Neuronal stem cell (in vitro differentiated cells): ENCODE results near the gene NPPA. TPM values are rescaled to one million over a fixed set of nuclear protein-coding genes. Genes with fewer than 3 reads are reported as not detected.
"Not testable (repeated sequence)": the region's sequence is repeated elsewhere in the genome, so short reads cannot be mapped to it uniquely, and the experiment has no call there.

Experiments used
- DNase-seq: peaks from one replicate; pipeline ENCODE4 v3.0.0-alpha.2; 2013; ENCODE audit warnings: low spot score
- H2AFZ ChIP-seq: one replicate; pipeline ENCODE4 v1.6.1; 2013; ENCODE audit warnings: mild to moderate bottlenecking, low read length, inconsistent platforms
- H2AK5ac ChIP-seq: 2 replicates; pipeline ENCODE4 v1.6.1; 2013; ENCODE audit warnings: low read depth, mild to moderate bottlenecking, inconsistent platforms, low read length, moderate library complexity, mixed read lengths
- H2BK120ac ChIP-seq: 2 replicates; pipeline ENCODE4 v1.6.1; 2013; ENCODE audit warnings: low read depth, mild to moderate bottlenecking, inconsistent platforms, low read length, moderate library complexity, mixed read lengths
- H2BK12ac ChIP-seq: one replicate; pipeline ENCODE4 v1.6.1; 2013; ENCODE audit warnings: low read length, inconsistent platforms
- H2BK15ac ChIP-seq: 2 replicates; pipeline ENCODE4 v1.6.1; 2013; ENCODE audit warnings: mild to moderate bottlenecking, low read length, inconsistent platforms, mixed read lengths
- H2BK5ac ChIP-seq: one replicate; pipeline ENCODE4 v1.6.1; 2013; ENCODE audit warnings: inconsistent platforms, mild to moderate bottlenecking, low read length, moderate library complexity
- H3K14ac ChIP-seq: one replicate; pipeline ENCODE4 v1.6.1; 2013; ENCODE audit warnings: low read length, inconsistent platforms
- H3K18ac ChIP-seq: 2 replicates; pipeline ENCODE4 v1.6.1; 2013; ENCODE audit warnings: low read length, inconsistent platforms
- H3K23ac ChIP-seq: 2 replicates; pipeline ENCODE4 v1.6.1; 2013; ENCODE audit warnings: low read depth, mild to moderate bottlenecking, mixed read lengths, low read length, inconsistent platforms; ENCODE audit not compliant: poor library complexity
- H3K27ac ChIP-seq: replicated peaks from 3 replicates; pipeline ENCODE4 v1.5.1; 2013; ENCODE audit warnings: low read length, inconsistent platforms
- H3K27me3 ChIP-seq, 3 experiments: 2 replicates each; pipeline ENCODE4 v1.6.1; 2013; ENCODE audit warnings: low read length in 3 of 3, mild to moderate bottlenecking in 2 of 3, inconsistent platforms in 1 of 3, low read depth in 1 of 3, mixed read lengths in 1 of 3, moderate library complexity in 1 of 3; ENCODE audit not compliant: control insufficient read depth in 3 of 3, insufficient read depth in 3 of 3
- H3K36me3 ChIP-seq, 2 donors: replicated peaks in 1 of 2; 2 replicates each; pipeline ENCODE4 v1.6.1; 2013; ENCODE audit warnings: low read length in 2 of 2; ENCODE audit not compliant: control insufficient read depth in 2 of 2, insufficient read depth in 2 of 2
- H3K4ac ChIP-seq: 2 replicates; pipeline ENCODE4 v1.6.1; 2013; ENCODE audit warnings: inconsistent platforms, mild to moderate bottlenecking, low read length, moderate library complexity
- H3K4me1 ChIP-seq, 2 donors: 1 replicate in 1 of 2; 2 replicates in 1 of 2; pipeline ENCODE4 v1.6.1; 2013; ENCODE audit warnings: low read length in 2 of 2, low read depth in 1 of 2; ENCODE audit not compliant: control insufficient read depth in 2 of 2, insufficient read depth in 1 of 2
- H3K4me2 ChIP-seq: one replicate; pipeline ENCODE4 v1.6.1; 2013; ENCODE audit warnings: mild to moderate bottlenecking, low read length, inconsistent platforms; ENCODE audit not compliant: insufficient read depth, poor library complexity, severe bottlenecking
- H3K4me3 ChIP-seq, 2 donors: 2 replicates each; pipeline ENCODE4 v1.5.1; 2013; ENCODE audit warnings: low read length in 2 of 2, mild to moderate bottlenecking in 2 of 2, inconsistent platforms in 1 of 2, moderate library complexity in 1 of 2
- H3K79me1 ChIP-seq: one replicate; pipeline ENCODE4 v1.6.1; 2013; ENCODE audit warnings: low read depth, mild to moderate bottlenecking, inconsistent platforms, low read length, moderate library complexity
- H3K9ac ChIP-seq: one replicate; pipeline ENCODE4 v1.6.1; 2013; ENCODE audit warnings: mild to moderate bottlenecking, low read depth, low read length, inconsistent platforms; ENCODE audit not compliant: poor library complexity
- H3K9me3 ChIP-seq, 2 donors: replicated peaks in 1 of 2; 2 replicates each; pipeline versions ENCODE3 to v1.6.1; 2013; ENCODE audit warnings: low read length in 2 of 2, mild to moderate bottlenecking in 2 of 2, inconsistent platforms in 1 of 2, low read depth in 1 of 2, mixed read lengths in 1 of 2, moderate library complexity in 1 of 2; ENCODE audit not compliant: control insufficient read depth in 2 of 2, insufficient read depth in 1 of 2
- H4K8ac ChIP-seq: one replicate; pipeline ENCODE4 v1.6.1; 2013; ENCODE audit warnings: low read depth, mild to moderate bottlenecking, inconsistent platforms, low read length, moderate library complexity
- H4K91ac ChIP-seq: one replicate; pipeline ENCODE4 v1.6.1; 2013; ENCODE audit warnings: low read length, low read depth, mild to moderate bottlenecking, inconsistent platforms; ENCODE audit not compliant: poor library complexity
- WGBS, 2 donors: extraction: QIAGEN DNeasy Blood & Tissue Kit; methylation state at CpG; one replicate each; pipeline ENCODE4 v1.1.7; 2013; ENCODE audit warnings: missing lambda C conversion rate in 2 of 2, mixed read lengths in 1 of 2; ENCODE audit not compliant: insufficient read length in 2 of 2, insufficient replicate concordance in 1 of 2; ENCODE audit errors: extremely low coverage in 2 of 2; 5-methylcytosine and 5-hydroxymethylcytosine counted together
- polyA plus RNA-seq, 2 experiments: library from polyadenylated mRNA; stranded (reverse); fragments of 200-250 nt; gene quantifications; one replicate each; pipeline ENCODE4 v1.2.3, GENCODE V29; 2013

NPPA gene
- polyA plus RNA-seq (2013, experiment 1 of 2), result not detected
- not detected for polyA plus RNA-seq (2013, experiment 2 of 2)

DNA sequence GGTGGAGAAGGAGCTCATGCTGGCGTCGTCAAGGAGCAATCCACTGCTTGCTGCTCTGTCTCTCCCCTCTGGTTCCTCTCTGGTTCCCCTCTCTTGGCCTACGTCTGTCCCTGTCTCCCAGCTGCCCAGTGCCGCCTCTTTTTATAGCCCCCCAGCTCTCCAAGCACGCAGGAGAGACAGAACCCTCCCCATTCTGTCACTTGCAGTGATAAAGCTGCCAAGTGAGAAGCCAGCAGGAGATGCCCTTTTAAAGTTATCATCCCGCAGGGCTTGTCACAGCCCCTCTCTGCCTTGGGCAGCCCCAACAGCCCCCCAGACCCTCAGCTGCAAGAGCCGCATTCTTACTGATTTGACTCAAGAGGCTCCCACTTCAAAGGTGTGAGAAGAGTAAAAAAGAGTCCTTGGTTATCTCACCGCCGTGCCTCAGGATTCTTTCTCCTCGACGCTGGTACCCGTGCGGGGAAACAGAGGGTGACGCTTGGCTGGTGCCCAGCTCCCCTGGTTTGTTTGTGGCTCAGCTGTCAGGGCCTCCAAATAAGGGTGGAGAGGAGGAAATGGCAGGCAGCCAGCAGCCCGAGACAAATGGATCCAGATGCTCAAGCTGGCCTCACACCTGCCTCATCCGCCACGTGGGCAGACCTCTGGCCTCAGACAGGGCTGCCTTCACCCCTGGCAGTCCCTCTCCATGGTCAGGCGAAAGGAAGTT, at the start of gene NPPA:
TSS of gene NPPA (minus strand) at position 117 of the 706 bp plus-strand sequence. CDS start at position 18, 99 bp downstream.
- Histone ChIP-seq H2BK15ac (no peak within 1 kb of the TSS), H3K27me3 (no peaks in the 10 kb centered on the region), H3K14ac (no peak within 1 kb of the TSS), H4K8ac (no peak within 1 kb of the TSS), H2AFZ (no peak within 1 kb of the TSS), H3K9me3 (no peaks in the 10 kb centered on the region), H4K91ac (no peak within 1 kb of the TSS), H3K4me3 (no peak within 1 kb of the TSS), H3K4me2 (no peak within 1 kb of the TSS), H2AK5ac (no peak within 1 kb of the TSS), H3K36me3 (peaks cover 13 to 38% of the 10 kb centered on the region in 2 donors), H2BK12ac (no peak within 1 kb of the TSS), H3K9ac (no peak within 1 kb of the TSS), H3K27ac (no peak within 1 kb of the TSS), H3K18ac (no peak within 1 kb of the TSS), H2BK5ac (no peak within 1 kb of the TSS), H3K4ac (no peak within 1 kb of the TSS), H2BK120ac (peak within 1 kb of the TSS; percentile 12), H3K4me1 (no peaks in the 10 kb centered on the region), H3K23ac (no peak within 1 kb of the TSS), H3K79me1 (no peaks in the 10 kb centered on the region)
- DNase-seq, result no peak
- WGBS, 2 donors, result no CpG with 5 or more reads among the region's 18 CpGs

- H3K23ac ChIP-seq, H3K27ac ChIP-seq, H3K36me3 ChIP-seq, H3K79me1 ChIP-seq, H3K4me2 ChIP-seq, H3K18ac ChIP-seq, H4K8ac ChIP-seq, H2AFZ ChIP-seq, H3K4ac ChIP-seq, H3K9ac ChIP-seq, DNase-seq, H2BK15ac ChIP-seq, H2AK5ac ChIP-seq, H2BK120ac ChIP-seq, H3K4me1 ChIP-seq, H3K14ac ChIP-seq, H2BK12ac ChIP-seq, H4K91ac ChIP-seq, H2BK5ac ChIP-seq, H3K9me3 ChIP-seq, H3K4me3 ChIP-seq: not testable (repeated sequence)
- H3K27me3 ChIP-seq, result peaks cover 0 to 23% (median 4%) of the 10 kb centered on the region in 3 experiments
- no CpG with 5 or more reads among the region's 1 CpG for WGBS, 2 donors
These were observed 46.9 kb upstream of the NPPA start for GRCh38 chr1:11894501-11894900.

- no peak overlapping the region for H3K14ac ChIP-seq
- WGBS, 2 donors, result no CpG with 5 or more reads among the region's 5 CpGs
- no peak overlapping the region for H3K4me2 ChIP-seq
- H3K27me3 ChIP-seq, result peaks cover 0 to 17% (median 4%) of the 10 kb centered on the region in 3 experiments
- peaks cover 0 to 2% of the 10 kb centered on the region in 2 donors for H3K9me3 ChIP-seq
- H3K23ac ChIP-seq, result no peak overlapping the region
- no peak overlapping the region for H2BK5ac ChIP-seq
- no peaks in the 10 kb centered on the region for H3K36me3 ChIP-seq
- no peak overlapping the region for H2BK12ac ChIP-seq
- H2BK15ac ChIP-seq, result no peak overlapping the region
- H2BK120ac ChIP-seq, result no peak overlapping the region
- no peaks in the 10 kb centered on the region for H3K79me1 ChIP-seq
- H3K27ac ChIP-seq, result no peak overlapping the region
- no peak overlapping the region for H3K9ac ChIP-seq
- no peak overlapping the region for H2AFZ ChIP-seq
- no peak overlapping the region for H3K18ac ChIP-seq
- H3K4me1 ChIP-seq, result no peaks in the 10 kb centered on the region
- no peak overlapping the region for H4K91ac ChIP-seq
- no peak overlapping the region for H2AK5ac ChIP-seq
- DNase-seq, result peak; percentile 41
- no peak overlapping the region for H4K8ac ChIP-seq
- peak overlapping the region in 1 of 2 donors; percentile 67 for H3K4me3 ChIP-seq
- no peak overlapping the region for H3K4ac ChIP-seq
These were observed 46.3 kb upstream of the NPPA start for GRCh38 chr1:11893907-11894251.

DNA sequence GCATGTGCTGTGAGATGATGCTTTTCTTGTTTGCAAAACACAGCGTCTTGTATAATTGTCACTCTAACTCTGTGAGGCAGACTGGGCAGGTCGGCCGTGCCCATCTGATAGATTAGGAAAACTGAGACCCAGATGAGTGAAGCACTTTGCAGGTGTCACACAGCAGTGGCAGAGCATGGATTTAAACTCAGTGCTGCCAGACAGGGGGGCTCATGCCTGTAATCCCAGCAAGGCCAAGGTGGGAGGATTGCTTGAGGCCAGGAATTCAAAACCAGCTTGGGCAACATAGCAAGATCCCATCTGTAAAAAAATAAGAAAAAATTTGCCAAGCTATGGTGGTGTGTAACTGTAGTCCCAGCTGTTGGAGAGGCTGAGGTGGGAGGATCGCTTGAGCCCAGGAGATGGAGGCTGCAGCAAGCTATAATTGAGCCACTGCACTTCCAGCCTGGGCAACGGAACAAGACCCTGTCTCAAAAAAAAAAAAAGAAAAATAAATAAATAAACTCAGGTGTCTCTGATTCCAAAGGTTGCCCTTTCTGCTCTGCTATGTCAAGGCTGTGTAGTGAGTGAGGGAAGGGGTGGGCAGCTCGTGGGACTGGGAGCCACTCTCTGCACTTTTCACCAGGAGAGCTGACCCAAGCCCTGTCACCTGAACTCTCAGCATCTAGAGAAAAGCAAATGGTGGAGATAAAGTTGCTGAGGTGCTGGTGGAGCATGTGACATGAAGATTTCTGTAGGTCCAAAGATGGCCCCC, 44.0 kb upstream of the NPPA start:
- Histone ChIP-seq H4K8ac (no peak overlapping the region), H3K27me3 (no peaks in the 10 kb centered on the region), H3K4me3 (no peak overlapping the region)

More for the DNA sequence above, 44.0 kb upstream of the NPPA start:
- no peak overlapping the region for H3K18ac ChIP-seq
- no peak overlapping the region for H3K9ac ChIP-seq
- DNase-seq, result no peak
- no peaks in the 10 kb centered on the region for H3K4me1 ChIP-seq
- no peaks in the 10 kb centered on the region for H3K36me3 ChIP-seq
- peak overlapping the region; percentile 64 for H2BK15ac ChIP-seq
- H3K27ac ChIP-seq, result no peak overlapping the region
- no peak overlapping the region for H2AK5ac ChIP-seq
- no peaks in the 10 kb centered on the region for H3K79me1 ChIP-seq
- no peak overlapping the region for H2BK12ac ChIP-seq
- H3K9me3 ChIP-seq, result peaks cover 0 to 2% of the 10 kb centered on the region in 2 donors
- no peak overlapping the region for H3K23ac ChIP-seq
- H2AFZ ChIP-seq, result no peak overlapping the region
- no peak overlapping the region for H2BK5ac ChIP-seq
- H4K91ac ChIP-seq, result no peak overlapping the region
- H3K4ac ChIP-seq, result no peak overlapping the region
- H2BK120ac ChIP-seq, result no peak overlapping the region
- WGBS, 2 donors, result no CpG with 5 or more reads among the region's 6 CpGs
- H3K14ac ChIP-seq, result no peak overlapping the region
- no peak overlapping the region for H3K4me2 ChIP-seq
